GM18511 (cell line): ENCODE results near the gene SPEG.

Experiments used
- ATAC-seq: cut with Tn5 transposase; IDR thresholded peaks from one replicate; pipeline ENCODE4 v1.9.1; 2021; ENCODE audit warnings: mild to moderate bottlenecking, moderate library complexity; ENCODE audit not compliant: unreplicated experiment

SPEG gene

DNA sequence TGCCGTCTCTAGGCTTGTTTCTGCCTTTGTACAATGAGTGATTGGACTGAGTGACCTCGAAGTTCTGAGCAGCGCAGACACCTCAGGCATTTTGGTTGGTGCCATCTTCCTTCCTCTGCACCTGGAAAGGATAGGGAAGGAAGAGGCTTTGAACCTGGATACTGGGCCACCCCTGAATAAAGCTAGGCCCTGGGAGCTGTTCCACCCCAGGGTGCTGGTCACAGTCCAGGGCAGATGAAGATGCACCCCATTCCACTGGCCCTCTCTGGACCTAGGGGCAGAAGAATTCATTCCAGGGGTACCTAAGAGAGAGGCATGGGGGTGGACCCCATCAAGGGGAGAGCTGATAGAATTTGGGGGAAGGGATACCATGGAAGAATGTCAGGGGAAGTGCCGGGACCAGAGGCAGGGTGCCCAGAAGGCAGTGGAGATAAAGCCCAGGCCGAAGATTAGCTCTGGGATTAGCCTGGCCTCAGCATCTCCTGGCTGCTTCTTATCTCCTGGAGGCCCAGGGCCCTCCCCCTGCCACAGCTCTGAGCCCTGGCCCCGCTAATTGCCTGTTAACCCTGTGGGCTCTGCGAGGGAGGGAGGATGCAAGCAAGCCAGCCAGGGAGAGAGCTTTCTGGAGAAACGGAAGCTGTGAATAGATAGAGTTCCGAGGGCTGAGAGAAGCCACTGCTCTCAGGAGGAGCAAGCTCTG lies 91.0 kb downstream of the SPEG start:
- no peak for ATAC-seq

DNA sequence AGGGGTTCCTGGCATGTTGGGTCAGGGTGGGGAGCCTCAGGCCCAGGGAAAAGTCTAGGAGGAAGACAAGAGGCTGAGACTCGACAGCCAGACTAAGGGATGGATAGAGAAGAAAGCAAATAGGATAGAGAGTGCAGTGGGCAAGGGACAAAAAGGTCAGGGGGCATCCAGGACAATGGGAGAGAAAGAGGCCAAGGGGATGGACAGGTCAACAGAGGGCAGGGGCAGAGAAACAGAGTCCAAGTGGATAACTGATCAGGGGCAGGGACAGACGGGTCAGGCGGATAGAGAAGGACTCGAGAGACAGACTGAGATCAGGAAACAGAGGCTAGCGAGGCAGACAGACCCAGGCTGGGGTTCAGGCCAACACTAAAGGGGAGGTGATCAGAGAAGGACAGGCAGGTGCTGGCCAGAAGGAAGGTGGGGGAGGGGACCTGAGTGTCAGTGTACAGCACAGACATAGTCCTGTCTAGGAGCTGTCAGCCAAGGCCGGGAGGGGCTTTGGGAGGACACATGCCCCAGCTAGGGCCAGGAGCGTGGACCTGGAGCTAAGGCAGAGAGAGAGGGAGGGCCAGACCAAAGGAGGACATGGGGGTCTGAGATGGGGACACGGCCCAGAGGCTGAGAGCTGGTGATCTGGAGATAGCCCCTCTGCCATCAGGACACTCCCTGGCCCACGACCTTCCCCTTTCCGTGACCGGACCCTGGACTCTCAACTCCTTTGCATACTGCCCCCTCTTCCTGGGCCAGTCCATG lies 91.9 kb downstream of the SPEG start:
- no peak for ATAC-seq

DNA sequence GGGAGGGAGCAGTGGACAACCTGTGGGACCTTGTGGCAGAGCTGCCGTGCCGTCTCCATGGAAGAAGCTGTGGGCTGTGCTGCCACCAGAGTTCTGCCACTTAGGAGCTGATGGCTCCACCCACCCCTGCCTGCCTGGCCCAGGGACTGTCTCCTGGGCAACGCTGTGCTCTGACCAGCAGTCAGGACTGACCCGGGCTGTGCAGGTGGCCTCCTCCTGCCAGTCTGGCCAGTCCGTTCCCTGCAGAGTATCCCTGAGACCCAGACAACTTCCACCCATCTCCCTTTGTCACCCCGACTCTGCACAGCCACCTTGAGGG lies 92.4 kb downstream of the SPEG start:
- no peak for ATAC-seq

DNA sequence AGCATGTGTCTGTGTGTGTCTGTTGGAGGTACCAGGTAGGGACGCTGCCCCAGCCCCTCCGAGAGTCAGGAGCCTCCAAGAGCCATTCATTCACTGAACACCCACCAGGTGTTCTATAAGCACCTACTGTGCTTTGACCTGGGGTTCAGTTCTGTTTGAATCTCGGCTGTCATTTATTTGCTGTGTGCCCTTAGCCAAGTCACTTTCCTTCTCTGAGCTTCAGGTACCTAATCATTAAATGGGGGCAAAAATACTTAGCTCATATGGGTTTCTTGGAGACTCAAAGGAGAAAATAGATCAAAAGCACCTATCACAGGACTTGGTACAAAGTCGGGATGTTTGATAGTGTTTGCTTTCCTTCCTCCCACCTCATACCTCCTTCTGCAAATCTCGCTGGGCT lies 92.8 kb downstream of the SPEG start:
- no peak for ATAC-seq

DNA sequence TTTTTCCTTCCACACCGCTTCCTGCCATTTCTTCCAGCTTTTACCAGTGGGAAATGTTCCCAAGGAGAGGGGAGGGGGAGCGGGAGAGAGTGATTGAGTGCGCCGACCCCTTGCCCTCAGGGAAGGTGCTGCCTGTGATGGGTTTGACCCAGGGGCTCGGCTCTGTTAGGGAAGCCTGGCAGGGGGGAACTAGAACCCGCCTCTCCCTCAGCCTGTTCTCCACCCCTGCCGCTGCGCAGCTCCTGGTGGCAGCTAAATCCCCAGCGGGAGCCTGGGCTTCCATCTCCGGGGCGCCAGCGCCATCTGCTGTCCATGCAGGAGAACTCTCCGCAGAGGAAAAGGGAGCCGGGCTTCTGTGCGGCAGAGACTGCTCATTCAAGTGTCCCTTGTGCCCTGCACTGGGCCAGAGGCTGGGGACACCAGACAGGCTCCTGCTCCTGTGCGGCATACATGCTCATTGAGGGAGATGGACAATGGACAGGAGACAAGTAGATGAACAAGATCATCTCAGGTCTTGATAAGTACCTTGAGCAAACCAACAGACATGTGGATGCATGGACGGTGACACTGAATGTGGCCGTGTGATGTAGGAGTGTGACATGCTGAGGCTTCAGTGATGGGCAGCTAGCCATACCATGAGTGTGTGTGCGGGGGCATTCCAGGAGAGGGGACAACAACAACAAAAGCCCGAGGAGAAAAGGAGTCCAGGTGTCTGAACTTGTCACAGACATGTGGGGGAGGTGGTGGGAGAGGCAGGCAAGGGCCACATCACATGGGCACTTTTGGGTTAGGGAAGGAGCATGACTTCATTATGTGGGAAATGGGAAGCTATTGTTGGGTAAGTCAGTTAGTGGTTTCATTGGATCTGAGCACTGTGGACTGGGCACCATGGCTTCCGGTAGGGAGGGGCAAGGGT lies 95.7 kb downstream of the SPEG start:
- peak; percentile 89 for ATAC-seq

DNA sequence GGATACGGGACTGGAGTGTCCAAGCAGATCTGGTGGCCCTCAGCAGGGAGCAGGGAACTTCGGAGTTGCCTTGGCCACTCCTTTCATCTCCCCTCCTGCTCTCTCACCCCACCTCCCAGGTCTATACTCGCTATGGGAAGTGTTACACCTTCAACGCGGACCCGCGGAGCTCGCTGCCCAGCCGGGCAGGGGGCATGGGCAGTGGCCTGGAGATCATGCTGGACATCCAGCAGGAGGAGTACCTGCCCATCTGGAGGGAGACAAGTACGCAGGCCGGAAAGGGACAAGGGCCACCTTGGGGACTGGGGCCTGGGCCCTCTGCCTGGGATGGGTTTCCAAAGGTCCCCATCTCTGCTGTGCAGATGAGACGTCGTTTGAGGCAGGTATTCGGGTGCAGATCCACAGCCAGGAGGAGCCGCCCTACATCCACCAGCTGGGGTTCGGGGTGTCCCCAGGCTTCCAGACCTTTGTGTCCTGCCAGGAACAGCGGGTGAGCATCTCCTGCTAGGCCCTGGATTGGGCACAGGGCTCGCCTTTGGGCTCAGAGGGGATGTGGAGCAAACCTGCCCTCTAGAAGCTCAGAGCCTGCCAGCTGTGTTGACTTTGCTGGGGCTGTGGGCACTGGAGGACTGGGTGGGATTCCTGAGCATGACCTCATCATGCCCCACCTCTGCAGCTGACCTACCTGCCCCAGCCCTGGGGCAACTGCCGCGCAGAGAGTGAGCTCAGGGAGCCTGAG lies 97.2 kb downstream of the SPEG start:
- no peak for ATAC-seq

DNA sequence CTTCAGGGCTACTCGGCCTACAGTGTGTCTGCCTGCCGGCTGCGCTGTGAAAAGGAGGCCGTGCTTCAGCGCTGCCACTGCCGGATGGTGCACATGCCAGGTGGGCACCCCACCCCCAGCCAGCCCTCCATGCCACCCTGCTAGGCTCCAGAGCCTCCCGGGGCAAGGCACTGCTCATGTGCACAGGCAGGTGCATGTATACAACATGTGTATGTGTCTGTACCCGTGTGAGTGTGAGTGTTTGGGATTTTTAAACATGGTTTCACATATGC lies 97.7 kb downstream of the SPEG start:
- ATAC-seq = no peak

DNA sequence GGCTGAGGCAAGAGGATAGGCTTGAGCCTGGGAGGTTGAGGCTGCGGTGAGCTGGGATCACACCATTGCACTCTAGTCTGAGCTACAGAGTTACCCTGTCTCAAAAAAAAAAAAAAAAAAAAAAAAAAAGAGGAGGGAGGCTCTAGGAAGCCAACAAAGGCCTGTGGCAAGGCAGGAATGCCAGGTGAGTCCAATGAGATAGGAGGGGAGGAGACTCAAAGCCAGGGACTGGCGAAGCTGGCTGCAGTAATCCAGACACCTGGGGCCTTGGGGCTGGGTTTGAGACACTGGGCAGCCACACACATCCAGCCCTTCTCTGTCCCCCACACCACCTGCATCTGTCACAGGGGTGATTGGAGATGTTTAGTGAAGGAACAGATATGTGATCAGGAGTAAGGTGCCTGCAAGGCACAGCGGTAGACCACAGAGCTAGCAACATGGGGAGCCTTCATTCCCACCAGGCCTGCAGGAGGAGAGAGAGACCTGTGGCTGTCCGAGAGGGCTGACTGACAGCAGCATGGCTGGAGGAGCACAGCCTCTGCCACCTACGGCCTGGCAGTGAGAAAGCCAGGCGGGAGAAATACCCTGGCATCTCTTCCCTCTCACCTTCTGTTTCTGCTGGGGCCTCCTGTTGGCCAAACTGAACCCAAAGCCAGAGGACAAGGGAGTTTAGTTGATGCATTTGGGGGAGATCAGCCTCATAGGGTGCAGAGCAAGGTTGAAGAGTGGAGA lies 99.5 kb downstream of the SPEG start:
- no peak for ATAC-seq

DNA sequence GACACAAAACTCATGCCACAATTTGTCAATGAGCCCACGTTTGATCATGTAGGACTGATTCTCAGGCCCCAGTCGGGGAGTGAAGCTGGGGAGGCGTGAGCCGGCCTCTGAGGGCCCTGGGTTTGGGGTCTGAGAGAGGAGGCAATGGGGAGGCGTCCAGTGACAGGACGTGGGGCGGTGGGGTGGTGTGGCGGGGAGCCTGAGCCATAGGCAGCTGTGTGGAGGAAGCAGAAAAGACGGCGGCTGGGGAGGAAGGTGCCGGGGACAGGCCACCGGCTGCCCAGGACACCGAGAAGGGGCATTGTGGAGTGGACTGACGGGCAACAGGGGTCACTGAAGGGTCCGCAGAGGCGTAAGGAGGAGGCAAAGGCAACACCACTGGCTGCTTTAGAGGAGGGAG lies 101.8 kb downstream of the SPEG start:
- no peak for ATAC-seq

DNA sequence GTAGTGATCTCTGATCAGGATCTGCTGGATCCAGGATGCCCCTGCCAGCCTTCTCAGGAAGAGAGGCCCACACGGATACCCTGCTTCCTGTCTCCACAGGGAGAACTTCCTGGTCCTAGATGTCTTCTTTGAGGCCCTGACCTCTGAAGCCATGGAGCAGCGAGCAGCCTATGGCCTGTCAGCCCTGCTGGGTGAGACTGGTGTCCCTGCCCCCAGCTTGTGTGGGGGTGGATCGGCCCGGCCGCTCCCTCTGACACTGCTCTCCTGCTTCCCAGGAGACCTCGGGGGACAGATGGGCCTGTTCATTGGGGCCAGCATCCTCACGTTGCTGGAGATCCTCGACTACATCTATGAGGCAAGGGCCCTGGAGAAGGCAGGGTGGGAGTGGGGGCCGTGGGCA lies 102.3 kb downstream of the SPEG start:
- ATAC-seq = no peak

DNA sequence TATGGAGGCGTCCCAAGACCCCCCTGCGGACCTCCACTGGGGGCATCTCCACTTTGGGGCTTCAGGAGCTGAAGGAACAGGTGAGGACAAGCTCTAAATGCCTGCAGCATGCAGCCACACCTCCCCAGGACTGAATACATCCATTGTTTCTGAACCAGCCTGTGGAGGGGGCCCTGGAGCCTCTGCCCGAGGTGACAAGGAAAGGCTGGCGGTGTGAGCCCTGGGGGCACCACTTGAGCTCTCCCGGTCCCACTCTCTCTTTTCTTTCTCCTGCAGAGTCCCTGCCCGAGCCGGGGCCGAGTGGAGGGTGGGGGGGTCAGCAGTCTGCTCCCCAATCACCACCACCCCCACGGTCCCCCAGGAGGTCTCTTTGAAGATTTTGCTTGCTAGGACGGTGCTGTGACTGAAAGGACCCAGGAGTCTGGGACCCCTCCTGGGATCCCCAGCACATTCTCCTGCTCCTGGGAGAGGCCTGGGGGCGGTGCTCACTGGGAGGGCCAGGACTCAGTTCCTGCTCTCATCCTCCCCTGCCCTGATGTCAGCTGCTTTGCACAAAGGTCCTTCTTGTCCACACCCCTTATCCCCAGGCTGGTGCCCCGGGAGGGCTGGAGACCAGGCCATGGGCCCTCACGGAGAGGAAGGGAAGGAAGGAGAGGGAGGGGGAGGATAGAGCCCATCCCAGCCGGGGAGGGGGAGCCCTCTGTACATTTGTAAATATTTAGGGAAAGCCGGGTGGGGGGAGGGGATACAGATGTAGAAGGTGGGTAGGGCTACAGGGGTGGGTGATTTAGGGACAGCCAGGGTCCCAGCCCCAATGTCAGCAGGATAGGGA lies 103.2 kb downstream of the SPEG start:
- ATAC-seq = no peak

DNA sequence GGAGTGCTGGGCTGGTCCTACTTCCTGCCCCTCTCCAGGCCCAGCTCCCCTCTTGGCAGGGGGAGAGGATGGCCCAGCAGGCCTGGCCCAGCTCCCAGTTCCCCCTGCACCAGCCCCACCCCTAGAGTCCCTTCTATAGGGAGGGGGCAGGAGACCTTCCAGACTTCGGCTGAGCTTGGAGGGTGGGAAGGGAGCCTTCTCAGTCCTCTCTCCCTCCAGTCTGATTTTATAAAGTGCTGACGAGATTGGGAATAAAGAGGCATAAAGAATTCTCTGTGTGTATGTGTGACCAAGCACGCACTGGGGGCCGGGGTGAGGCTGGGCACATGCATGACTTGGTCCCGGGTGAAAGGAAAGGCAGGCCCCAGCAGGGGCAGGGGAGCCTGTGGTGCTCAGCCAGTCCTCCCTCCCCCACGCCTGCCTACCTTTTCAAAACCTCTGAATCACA lies 103.9 kb downstream of the SPEG start:
- ATAC-seq = no peak

DNA sequence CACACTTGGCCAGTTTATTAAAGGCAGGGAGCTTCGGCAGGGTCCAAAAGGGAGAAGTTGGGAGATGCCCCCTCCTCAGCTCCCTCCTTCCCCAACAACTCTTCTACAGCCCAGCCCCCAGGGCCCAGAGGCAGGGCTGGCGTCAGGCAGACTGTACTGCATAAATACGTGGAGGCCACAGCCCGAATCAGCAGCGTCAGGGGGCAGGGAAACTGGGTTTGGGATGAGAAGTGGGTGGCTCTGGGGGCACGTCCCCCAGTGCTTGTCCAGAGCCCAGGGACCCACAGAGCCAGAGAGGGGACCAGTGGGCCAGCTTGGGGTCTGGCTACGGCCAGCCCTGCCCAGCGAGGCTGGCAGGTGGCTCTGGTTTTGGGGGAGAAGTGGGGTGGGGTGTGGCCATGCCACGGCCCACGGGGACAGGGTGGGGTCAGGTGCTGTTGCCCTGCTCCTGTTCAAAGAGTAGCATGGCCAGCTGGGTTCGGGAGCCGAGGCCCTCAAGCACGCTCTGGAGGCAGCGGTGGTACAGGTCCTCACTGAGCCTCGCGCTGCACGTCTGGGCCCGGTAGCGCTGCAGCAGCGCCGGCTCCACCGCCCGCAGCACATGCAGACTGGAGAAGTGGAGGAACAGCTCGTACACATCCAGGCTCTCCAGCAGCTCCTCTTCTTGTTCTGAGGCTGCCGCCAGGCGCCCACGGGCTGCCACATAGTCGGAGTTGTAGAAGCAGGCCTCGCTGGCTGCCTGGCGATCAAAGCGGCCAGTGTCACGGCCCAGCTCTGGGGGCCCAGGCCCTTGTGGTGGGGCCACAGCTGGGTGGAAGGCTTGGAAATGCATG lies 104.5 kb downstream of the SPEG start:
- no peak for ATAC-seq

DNA sequence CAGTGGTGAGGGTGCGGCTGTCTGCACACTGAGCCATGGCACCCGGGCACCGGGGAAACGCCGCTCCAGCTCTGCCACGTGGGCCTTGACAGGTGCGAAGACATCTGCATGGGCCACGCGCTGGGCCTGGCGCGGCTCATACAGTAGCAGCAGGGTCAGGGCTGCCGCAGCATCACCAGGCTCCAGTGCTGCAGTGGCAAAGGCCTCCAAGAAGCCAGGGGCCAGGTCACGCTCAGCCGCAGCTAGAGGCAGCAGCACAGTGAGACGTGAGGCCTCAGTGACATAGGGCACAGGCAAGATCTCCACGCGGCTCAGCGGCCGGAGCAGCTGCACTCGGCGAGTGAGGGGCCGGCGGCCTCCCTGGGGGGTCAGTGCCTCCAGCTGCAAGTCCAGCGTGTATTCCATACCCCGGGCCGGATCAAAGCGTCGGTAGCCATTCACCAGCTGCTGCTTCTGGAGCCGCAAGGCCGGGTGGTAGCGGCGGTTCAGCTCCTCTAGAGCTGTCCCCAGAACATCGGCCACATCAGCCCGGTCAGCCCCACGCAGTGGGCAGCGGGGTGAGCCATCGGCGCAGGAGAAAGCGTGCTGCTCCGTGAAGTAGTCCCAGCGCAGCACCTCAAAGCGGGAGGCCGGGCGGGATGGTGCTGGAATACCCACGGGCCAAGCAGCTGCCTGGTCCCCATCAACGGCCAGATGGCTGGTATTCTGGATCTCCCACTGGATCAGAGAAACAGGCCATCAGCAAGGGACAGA lies 105.5 kb downstream of the SPEG start:
- no peak for ATAC-seq

DNA sequence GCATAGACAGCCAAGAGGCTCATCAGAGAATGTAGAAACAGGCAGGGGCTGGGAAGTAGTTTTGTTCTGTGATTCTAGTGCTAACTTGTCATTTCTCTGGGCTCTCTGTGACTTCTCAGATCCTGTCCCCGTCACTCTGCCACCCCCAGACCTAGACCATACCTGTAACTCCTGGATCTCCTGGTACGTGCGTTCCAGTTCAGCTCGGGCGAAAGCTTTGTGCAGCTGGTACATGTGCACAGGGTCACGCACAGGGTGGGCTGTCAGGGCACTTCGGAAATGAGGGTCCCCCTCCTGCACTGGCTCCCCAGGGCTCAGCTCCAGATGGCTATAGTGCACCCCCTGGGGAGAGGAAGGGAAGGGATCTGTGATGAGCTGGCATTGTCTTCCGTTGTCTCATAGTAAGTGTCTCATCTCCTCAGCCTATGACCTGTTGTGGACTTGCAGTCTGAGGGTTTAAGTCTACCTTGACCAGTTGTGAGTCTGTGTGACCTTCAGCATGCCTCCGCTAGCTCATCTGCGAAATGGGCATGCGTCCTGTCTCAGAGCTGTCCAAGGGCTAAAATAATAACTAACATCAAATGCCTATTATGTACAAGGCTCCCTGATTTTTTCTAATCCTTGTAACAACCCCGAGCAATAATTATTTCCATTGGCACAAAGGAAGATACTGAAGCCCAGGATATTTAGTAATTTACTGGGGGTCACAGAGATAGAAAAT lies 106.3 kb downstream of the SPEG start:
- no peak for ATAC-seq

DNA sequence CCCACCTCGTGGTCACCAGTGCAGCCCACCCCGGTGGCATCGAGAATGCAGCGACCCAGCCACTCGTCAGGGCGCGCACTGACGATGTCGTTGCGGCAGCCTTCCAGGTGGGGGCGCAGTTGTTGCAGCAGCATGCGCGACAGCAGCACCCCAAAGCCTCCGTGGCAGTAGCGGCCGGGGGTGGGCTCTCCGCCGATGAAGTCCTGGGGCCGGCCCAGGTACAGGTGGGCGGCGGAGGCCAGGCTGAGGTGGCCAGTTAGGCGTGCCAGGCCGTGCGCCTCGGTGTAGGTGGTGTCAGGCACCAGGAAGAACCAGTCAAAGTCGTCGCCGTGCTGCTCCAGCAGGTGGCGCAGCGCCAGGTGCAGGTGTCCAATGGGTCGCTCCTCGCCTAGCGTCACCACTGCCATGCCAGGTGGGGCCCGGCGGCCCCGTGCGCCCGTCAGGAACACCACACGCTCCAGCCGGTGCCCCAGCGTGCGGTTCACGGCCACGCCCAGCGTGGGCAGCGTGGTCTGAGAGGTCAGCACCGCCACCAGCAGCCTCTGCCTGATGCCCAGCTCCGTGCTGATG lies 107.1 kb downstream of the SPEG start:
- peak; percentile 54 for ATAC-seq

DNA sequence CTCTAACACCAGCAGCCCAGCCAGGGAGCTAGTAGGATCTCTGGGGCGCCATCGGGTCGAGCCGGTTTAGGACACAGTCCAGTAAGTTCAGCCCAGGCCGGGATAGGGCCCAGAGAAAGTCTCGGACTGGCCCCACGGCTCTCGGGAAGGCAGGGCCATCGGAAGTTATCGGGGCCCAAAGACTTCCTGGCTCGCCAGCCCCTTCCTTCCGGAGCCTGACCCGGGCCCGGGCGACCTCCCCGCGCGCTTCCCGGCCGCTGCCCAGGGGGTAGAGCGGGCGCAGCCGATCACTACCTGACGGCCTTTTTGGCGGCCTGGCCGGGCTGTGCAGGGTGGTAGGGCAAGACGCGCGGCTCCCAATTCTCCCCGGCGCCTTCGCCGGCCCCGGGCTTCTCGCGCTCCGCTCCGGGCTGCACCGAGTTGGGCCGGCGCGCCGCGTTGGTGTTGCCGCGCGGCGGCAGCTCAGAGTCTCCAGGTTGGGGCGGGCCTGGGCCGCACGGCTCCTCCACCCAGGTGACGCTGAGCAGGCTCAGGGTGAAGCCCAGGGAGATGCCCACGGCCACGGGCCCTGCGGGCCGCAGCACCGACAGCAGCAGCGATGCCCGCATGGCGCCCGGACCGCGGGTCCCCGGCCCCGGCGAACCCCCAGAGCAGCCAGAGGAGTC lies 108.4 kb downstream of the SPEG start:
- ATAC-seq = peak; percentile 41
